ENCODE data around the gene NFATC2.

DNA sequence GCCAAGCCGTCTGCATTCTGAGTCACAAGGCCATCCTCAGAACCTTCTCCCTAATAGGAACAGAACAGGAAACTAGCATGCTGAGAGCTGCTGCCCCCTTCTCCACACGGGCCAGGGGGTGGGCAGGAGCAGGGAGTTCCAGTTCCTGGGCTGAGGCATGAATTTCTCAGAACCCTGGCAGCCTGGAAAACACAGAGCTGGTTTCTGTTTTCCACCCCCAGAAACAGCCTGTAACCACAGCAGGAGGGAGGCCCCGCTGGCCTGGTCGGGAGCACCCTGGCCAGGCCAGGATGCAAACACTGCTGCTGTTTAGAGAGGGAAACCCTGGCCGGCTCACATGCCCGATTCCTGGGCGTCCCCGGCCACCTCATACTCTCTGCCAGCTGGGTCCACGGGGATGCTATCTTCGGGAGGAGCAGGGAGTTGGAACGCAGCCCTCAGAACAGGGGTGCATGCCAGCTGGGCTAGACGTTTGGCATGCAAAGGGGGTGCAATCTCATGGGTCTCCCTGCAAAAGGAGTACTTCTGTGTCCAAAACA is 130.1 kb downstream of the NFATC2 start:
- TF ChIP-seq CTCF (IDR thresholded peaks at IDR 0.05) (no peak), POLR2A (IDR thresholded peaks at IDR 0.05) (no peak)
